Prostate gland (tissue), 2 donors: ENCODE data around the gene RPL3.

Experiments
- POLR2A ChIP-seq: fragments of 450-650 bp; IDR thresholded peaks from one replicate; pipeline ENCODE4 v1.6.1; 2016; ENCODE audit warnings: antibody characterized with exemption, mild to moderate bottlenecking
- POLR2AphosphoS5 ChIP-seq: sonication (generic); formaldehyde crosslinking; IDR thresholded peaks from one replicate; pipeline ENCODE4 v1.6.1; 2017; ENCODE audit warnings: antibody characterized with exemption
- TF ChIP-seq, protein P1 (sequence below), 4 experiments: fragments of 200-600 bp in 2 of 4; fragments of 450-650 bp in 2 of 4; sonication (generic) in 2 of 4; IDR thresholded peaks; 1 replicate in 3 of 4; 2 replicates in 1 of 4; pipeline ENCODE4 v1.5.1; 2016 to 2019; ENCODE audit warnings: antibody characterized with exemption in 4 of 4, mild to moderate bottlenecking in 2 of 4, moderate library complexity in 2 of 4

DNA sequence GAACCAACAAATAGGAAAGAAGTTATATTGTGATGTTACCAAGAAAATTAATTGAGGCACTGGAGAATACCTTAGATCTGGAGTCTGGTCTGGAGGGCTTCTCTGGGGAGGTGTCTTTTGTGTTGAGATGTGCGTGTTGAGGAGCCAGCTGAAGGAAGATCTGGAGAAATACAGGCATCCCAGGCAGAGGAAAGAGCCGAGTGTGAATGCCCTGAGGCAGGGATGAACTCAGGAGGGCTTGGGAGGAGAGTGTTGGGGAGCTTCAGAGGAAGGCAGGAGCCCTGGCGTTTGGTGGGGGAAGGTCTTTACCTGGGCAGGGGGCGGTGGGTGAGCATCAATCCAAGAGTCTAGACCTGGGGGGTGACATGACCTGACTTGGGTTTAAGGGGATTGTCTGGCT is 43.5 kb upstream of the RPL3 start:
- TF ChIP-seq, protein P1, sequence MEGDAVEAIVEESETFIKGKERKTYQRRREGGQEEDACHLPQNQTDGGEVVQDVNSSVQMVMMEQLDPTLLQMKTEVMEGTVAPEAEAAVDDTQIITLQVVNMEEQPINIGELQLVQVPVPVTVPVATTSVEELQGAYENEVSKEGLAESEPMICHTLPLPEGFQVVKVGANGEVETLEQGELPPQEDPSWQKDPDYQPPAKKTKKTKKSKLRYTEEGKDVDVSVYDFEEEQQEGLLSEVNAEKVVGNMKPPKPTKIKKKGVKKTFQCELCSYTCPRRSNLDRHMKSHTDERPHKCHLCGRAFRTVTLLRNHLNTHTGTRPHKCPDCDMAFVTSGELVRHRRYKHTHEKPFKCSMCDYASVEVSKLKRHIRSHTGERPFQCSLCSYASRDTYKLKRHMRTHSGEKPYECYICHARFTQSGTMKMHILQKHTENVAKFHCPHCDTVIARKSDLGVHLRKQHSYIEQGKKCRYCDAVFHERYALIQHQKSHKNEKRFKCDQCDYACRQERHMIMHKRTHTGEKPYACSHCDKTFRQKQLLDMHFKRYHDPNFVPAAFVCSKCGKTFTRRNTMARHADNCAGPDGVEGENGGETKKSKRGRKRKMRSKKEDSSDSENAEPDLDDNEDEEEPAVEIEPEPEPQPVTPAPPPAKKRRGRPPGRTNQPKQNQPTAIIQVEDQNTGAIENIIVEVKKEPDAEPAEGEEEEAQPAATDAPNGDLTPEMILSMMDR (IDR thresholded peaks at IDR 0.05): no peak
- TF ChIP-seq POLR2A: no peak
- no peak for TF ChIP-seq POLR2AphosphoS5
